HL-60 (cell line): ENCODE results near the gene TMEM130.

Source experiments
- microRNA-seq: library from miRNA; unstranded; fragments of <30 nt; microRNA quantifications from one replicate; pipeline ENCODE4, GENCODE V29; 2018

TMEM130 gene

Small RNA genes lying within 50 kb of the gene (microRNA-seq; reads per million reads assigned to microRNA genes)
- 2.1 reads per million for gene MIR3609
